GM18861 (cell line): ENCODE data around the gene TFAP2A.

Source experiments
- ATAC-seq: cut with Tn5 transposase; IDR thresholded peaks from one replicate; pipeline ENCODE4 v1.9.1; 2021; ENCODE audit not compliant: unreplicated experiment

The TFAP2A gene

DNA sequence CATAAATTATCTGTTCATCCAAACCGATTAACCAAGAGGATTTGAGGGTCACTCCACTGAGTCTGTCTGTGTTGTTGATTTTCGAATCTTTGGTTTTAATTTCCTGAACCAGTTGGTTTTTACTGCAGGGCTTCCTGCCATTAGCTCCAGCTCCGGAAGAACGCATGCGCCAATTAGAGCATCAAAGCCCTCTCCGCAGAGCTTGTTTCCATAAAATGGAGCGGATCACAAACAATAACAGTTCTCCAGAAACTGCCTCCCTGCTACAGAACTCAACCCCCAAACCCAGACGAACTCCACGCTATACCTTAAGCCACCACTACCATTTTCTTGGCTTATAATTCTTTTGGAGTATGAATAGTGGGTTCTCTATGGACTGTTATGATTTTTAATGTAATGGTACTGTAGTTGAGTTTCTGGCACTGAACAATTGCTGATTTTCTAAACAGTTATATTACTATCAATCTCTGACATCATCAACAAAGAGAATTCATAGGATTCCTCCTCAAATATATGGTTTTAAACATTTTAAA, 13.8 kb downstream of the TFAP2A start:
- ATAC-seq: no peak

DNA sequence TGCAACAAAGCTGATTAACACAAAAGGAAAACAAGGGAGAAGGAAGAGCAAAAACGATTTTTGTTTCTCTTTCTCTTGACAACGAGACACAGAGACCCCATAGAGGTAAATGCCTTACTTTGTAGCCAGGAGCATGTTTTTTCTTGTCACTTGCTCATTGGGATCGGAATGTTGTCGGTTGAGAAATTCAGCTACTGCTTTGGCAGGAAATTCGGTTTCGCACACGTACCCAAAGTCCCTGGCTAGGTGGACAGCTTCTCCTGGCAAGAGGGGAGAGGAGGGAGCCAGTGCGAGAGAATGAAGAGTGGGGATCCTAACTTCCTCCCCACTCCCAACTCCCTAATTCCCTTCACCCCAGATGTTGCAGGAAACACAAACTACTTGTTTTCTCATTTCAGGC, 14.5 kb downstream of the TFAP2A start:
- no peak for ATAC-seq

GRCh38 chr6:10399451-10399850, 15.4 kb downstream of the TFAP2A start:
- no peak for ATAC-seq

DNA sequence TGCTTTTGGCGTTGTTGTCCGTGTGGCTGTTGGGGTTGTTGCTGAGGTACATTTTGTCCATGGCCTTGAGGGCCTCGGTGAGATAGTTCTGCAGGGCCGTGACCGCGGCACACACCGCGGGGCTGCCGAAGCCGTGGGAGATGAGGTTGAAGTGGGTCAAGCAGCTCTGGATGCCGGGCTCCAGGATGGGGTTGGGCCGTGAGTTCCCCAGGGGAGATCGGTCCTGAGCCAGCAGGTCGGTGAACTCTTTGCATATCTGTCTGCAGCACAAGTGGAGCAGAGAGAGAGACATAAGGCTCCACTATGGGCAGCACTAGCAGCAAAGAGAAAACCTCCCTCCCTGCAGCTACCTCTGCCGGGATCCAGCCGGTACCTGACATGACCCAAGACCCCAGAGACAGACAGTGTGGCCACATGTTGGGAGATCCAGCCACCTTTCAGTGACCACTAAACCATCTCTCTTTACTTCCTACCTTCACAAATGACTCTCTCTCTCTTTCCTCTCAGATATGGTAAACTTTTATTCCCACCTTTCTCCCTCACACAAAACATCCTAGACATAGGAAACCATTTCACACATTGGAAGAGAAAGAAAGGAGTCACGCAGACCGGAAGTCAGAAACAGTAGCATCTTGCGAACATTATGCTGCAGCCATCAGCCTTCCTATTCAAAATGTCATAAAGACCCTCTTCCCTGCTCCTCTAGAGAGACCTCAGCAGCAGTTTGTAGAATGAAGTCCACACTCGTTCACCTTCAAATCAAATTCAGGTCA, 16.2 kb downstream of the TFAP2A start:
- no peak for ATAC-seq

DNA sequence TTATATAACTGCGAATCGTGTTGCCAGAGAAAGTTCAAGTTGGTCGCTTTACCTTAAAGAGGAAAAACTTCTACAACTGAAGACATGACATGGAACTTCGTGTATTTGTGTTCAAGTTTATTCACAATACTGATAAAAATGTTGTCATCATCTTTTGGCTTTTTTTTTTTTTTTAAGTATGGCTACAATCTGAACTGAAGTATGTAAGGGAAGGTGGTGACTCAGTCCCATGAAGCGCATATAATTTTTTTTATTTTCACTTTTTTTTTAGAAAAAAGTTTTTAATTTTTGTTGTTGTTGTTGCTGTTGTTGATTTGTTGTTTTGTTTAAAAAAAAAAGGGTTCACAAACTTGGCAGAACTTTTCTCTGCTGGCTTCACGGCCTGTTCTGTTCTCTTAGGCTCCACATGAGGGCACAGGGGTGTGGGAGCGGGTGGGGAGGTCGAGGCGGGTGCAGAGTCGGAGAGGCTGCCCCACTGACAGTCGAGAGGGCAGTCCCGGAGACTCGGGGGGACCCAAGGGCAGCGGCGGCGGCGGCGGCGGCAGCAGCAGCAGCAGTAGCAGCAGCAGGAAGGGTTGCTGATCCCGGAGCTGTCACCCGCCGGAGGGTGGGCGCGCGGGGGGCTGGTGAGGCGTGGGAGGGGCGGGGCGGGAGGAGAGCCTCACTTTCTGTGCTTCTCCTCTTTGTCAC, 17.0 kb downstream of the TFAP2A start:
- no peak for ATAC-seq

DNA sequence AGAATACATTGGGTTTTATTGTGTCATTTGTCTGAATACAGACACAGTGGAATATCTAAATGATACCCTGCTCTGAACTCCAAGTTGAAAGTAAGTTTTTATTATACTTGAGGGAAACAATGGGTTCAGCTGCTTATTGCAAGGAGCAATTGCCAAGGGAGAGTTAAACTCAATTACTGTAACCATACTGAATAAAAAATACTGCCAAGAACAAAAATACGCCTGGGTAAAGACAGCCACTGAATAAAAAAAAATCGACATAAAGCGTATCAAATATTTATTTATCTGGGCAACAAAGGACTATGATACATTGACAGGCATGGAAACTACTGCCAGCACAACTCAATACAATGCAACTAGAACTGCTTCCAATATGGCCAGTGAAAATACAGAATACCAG, 18.1 kb downstream of the TFAP2A start:
- ATAC-seq: no peak

DNA sequence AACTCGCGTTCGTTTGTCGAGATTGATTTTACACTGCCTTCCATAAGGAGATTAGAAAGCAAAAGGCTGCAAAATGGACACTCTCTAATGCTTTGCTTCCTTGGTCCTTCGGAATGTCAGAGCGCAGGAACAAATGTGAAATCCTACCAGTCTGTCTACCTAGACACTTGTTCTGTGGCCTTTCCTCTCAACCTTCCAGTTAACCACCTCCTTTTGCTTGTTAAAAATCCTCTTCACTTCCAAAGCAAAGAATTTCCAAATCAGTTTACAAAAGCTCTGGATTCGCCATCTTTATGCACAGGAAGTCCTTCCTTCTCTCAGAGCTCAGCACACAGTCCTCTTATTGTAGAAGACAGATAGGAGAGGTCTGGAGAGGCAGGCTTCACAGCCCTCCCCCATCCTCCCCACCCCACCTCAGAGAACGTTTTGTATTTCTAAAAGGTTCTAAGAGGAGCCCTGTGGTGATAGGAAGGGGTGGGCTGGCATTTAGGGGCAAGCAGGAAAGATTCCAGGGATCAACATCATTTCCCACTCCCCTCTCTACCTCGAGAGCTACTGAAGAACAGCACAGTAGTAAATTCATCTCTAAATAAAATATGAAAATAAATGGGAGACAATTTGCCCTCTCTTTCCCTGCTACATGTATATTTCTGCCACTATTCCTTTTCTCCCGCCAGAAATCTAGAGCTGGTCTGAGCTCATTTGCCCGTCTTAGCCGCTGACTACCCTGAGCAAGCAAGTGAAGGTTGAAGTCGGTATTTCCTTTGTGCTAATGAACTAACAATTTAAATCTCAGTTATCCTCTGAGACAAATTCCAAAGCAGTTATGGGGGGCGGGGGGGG, 18.9 kb downstream of the TFAP2A start:
- no peak for ATAC-seq

DNA sequence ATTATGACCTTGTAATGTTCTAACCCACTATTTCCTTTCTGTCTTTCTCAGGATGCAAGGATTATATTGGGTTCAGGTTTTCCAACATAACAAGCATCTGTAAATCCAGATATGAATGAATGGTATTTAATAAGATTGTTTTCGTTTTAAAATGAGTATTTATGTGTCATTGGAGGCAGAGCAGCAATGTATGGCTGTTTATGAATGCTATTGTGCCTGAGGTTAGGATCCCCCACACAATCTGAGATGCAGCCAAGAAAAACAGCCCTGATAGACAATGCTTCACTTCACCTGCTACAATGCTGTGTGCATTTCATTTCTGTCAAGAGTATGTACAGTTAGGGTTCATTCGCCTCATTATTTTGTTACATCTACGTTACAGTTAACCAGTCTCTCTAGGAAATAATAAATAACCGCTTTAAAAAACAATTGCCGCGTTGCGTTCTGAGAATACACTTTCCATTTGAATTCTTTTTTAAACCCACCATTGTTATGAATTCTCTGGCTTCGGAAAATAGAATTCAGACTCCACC, 19.6 kb downstream of the TFAP2A start:
- ATAC-seq: no peak

- no peak for ATAC-seq
Measured at GRCh38 chr6:10393544-10394225, 21.2 kb downstream of the TFAP2A start.

DNA sequence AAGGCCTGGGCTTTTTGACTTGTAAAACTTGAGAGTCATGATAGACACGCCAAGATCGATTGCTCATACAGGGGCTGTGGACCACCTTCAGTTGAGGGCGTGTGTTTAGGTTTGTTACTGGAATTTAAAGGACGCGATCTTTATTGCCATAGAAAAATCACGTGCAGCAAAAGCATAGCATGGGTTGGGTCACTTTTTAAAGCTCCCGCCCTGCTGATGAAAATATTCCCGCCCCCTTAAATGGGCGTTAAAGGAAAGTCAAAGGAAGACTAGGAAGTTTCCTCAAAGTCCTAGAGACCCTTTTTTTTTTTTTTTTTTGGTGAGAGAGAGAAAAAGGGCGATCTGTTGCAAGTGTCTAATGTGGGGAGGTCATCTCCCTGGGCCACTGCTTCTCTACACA, 23.1 kb downstream of the TFAP2A start:
- no peak for ATAC-seq

- ATAC-seq: no peak
Measured at GRCh38 chr6:10391299-10391630, 23.6 kb downstream of the TFAP2A start.

GRCh38 chr6:10390495-10391298, 24.2 kb downstream of the TFAP2A start:
- ATAC-seq: no peak

DNA sequence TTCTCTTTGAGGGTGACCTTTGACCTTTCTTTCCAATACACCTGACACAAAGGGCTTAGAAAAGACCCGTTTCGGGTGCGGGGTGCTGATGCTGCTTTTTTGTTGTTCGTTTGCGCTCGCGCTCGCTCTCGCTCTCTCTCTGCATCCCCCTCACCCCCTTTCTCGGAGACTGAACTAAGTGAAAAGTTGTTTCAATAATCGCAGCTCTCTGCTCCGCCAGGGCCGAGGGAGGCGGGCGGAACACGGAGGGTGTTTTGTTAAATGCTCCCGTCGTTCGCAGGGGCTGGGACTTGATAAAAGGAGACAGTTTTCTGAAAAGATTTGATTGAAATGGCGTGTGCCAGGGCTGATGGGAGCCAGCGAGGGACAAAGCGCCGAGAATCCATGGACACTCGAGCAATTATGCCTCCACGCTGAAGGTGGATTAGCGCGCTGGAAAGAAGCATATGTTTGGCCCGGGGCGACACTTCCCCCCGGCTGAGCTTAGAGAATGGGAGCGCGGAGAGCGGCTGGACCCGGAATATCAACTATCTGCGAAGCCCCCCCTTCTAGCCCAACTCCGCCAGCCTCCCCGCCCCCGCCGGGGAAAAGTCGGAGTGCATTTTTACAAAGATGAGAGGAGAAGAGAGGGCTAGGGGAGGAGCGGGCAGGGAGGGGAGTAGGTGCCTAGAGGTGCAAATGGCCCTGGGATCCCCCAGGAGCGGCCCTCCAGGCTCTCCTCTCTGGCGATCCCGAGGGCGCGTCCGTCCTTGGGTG, 25.0 kb downstream of the TFAP2A start:
- ATAC-seq: no peak

DNA sequence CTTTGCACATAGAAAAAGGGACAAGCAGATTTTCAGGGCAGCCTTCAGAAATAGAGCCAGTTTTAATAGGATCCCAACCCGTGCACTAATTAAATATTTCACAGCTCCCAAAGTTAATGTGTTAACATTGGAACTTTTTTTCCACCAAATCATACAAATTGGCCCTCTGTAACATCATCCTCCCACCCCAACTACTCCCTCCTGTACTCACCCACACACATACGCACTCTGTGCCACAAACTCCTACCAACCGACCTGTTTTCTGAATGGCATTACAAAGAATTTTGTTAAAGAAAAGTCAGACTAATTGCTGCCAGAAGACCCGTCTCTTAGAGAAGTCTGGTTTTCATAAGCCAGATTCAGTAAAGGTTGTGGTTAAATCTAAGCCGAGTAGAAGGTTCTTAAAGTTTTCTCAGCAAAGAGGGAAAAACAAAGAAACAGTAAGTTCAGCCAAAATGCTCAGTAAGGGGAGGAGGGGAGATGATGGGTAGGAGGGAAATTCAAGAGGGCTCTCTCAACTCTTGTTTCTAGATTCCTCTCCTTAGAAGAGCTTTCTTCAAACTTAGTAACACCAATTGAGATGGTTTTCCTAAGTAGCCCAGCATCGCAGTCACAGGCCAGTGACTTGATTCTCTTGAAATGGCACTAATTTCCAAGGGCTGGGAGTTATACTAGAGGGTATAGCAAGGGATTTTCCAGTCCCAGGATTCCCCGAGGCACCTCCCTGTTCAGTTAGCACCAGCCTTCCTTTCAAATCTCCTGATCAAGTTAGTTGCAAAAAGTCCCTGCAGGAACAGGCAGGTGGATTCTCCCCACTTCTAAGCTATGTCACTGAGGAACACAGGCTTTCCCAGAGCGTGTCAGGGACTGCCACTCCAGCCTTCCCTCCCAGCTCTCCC, 27.9 kb downstream of the TFAP2A start:
- ATAC-seq: no peak

GRCh38 chr6:10386220-10386619, 28.7 kb downstream of the TFAP2A start:
- ATAC-seq: no peak

- no peak for ATAC-seq
Measured at GRCh38 chr6:10385524-10386132, 29.2 kb downstream of the TFAP2A start.

DNA sequence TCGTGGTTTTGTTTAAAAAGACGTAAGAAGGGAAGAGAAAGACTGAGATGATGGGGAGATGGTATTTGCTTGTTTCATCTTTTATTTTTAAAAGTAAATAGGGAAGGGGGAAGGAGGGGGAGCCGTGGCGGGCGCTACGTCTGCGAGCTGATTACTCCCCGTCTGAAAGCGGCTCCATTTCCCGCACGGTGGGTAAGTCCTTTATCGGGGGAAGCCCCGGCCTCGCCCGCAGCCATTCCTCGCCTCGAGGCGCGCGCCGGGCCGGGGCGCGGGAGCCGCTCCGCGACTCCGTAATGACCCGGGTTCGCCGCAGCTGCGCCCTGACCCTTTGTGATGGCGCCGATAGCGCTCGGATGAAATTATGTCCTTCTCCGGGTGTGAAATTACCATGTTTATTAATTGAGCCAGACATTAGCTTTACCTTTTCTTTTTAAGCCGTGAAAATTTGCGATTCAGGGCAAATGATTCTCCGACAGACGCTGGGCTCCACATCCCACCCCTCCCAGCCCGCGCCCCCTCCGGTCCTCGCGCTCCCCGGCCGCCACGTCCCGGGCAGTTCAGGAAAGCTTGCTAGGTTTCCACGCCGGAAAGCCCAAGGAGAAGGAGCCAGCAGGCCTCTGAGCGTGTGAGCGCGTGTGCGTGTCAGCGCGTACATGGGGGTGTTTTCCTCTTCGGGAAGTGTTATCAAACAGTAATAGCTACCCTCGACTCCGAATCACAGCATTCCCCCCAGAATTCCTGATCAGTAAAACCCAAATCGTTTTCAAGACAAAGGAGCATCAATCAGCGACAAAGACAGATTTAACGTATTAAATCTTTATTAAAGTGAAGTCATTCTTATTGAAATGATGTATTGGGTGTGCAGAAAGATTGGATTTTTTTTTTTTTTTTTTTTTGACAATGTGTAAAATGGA, 30.0 kb downstream of the TFAP2A start:
- no peak for ATAC-seq
